Osteoblast (primary cell): ENCODE results near the gene SETDB1. TPM values are rescaled to one million over a fixed set of nuclear protein-coding genes. Genes with fewer than 3 reads are reported as not detected.
"Not testable (repeated sequence)": the region's sequence is repeated elsewhere in the genome, so short reads cannot be mapped to it uniquely, and the experiment has no call there.

ENCODE experiments used
- DNase-seq: peaks from one replicate; pipeline ENCODE4 v3.0.0; 2011; ENCODE audit warnings: low spot score, mixed read lengths; ENCODE audit not compliant: insufficient read length; ENCODE audit errors: missing footprints
- H2AFZ ChIP-seq: 2 replicates; pipeline ENCODE4 v1.6.0; 2011; ENCODE audit warnings: mild to moderate bottlenecking, low read length
- H3K27ac ChIP-seq: 2 replicates; pipeline ENCODE4 v1.5.1; 2011; ENCODE audit warnings: mild to moderate bottlenecking, low read depth, low read length, moderate library complexity
- H3K27me3 ChIP-seq: 2 replicates; pipeline ENCODE4 v1.6.0; 2012; ENCODE audit warnings: mild to moderate bottlenecking, control low read depth, inconsistent platforms, low read length, moderate library complexity; ENCODE audit not compliant: insufficient read depth
- H3K36me3 ChIP-seq: 2 replicates; pipeline ENCODE4 v1.5.1; 2011; ENCODE audit warnings: mild to moderate bottlenecking, low read length, control low read depth, moderate library complexity; ENCODE audit not compliant: insufficient read depth
- H3K4me1 ChIP-seq: 2 replicates; pipeline ENCODE4 v1.5.1; 2011; ENCODE audit warnings: mild to moderate bottlenecking, low read length, control low read depth, moderate library complexity; ENCODE audit not compliant: insufficient read depth
- H3K4me2 ChIP-seq: 2 replicates; pipeline ENCODE4 v1.6.0; 2011; ENCODE audit warnings: mild to moderate bottlenecking, low read length; ENCODE audit not compliant: insufficient read depth
- H3K4me3 ChIP-seq: fragments of 200-600 bp; sonication (generic); 3 replicates; pipeline ENCODE4 v1.5.1; 2012; ENCODE audit warnings: mild to moderate bottlenecking, low read length, inconsistent platforms; ENCODE audit not compliant: insufficient read depth
- H3K79me2 ChIP-seq: 2 replicates; pipeline ENCODE4 v1.6.0; 2012; ENCODE audit warnings: mild to moderate bottlenecking, low read length, control low read depth, inconsistent platforms; ENCODE audit not compliant: insufficient read depth
- H3K9me3 ChIP-seq: 2 replicates; pipeline ENCODE4 v1.5.1; 2011; ENCODE audit warnings: low read depth, low read length, control low read depth
- H4K20me1 ChIP-seq: 2 replicates; pipeline ENCODE4 v1.6.0; 2012; ENCODE audit warnings: mild to moderate bottlenecking, low read length, control low read depth; ENCODE audit not compliant: insufficient read depth
- total RNA-seq: library from RNA; depleted of rRNA; stranded (reverse); fragments of >200 nt; gene quantifications from 2 replicates; pipeline ENCODE4 v1.2.3, GENCODE V29; 2012
- TF ChIP-seq, protein P1 (sequence below): IDR thresholded peaks from 2 replicates; pipeline ENCODE4 v1.5.1; 2011; ENCODE audit warnings: mild to moderate bottlenecking, low read depth, low read length, moderate library complexity; ENCODE audit errors: extremely low read depth

The SETDB1 gene
- total RNA-seq, 1 donor, result 42.3 TPM

GRCh38 chr1:150888727-150889126 is 37.4 kb upstream of the SETDB1 start:
- Histone ChIP-seq H3K4me3 (no peak overlapping the region), H3K27me3 (no peaks in the 10 kb centered on the region), H3K27ac (no peak overlapping the region), H2AFZ (no peak overlapping the region), H3K4me1 (peaks cover 6% of the 10 kb centered on the region), H3K9me3 (no peaks in the 10 kb centered on the region), H3K79me2 (no peaks in the 10 kb centered on the region), H3K4me2 (no peak overlapping the region), H4K20me1 (no peaks in the 10 kb centered on the region), H3K36me3 (no peaks in the 10 kb centered on the region)
- TF ChIP-seq, protein P1, sequence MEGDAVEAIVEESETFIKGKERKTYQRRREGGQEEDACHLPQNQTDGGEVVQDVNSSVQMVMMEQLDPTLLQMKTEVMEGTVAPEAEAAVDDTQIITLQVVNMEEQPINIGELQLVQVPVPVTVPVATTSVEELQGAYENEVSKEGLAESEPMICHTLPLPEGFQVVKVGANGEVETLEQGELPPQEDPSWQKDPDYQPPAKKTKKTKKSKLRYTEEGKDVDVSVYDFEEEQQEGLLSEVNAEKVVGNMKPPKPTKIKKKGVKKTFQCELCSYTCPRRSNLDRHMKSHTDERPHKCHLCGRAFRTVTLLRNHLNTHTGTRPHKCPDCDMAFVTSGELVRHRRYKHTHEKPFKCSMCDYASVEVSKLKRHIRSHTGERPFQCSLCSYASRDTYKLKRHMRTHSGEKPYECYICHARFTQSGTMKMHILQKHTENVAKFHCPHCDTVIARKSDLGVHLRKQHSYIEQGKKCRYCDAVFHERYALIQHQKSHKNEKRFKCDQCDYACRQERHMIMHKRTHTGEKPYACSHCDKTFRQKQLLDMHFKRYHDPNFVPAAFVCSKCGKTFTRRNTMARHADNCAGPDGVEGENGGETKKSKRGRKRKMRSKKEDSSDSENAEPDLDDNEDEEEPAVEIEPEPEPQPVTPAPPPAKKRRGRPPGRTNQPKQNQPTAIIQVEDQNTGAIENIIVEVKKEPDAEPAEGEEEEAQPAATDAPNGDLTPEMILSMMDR, result no peak
- DNase-seq, result no peak

DNA sequence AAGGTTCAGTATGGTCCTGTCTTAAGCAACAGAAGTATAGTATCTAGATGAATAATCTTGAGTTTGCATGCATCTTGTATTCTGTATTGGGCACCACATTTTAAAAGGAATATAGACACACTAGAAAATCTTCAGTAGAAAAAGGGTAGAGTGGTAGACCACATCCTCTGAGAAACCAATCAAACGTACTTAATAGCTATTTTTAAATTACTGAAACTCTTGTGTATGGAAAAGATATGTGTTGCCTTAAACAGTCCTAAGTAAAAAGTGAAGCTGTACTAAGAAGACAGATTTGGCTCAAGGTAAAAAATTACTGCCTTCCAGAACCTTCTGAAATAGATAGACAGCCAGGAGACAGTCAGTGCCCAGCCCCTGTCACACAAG is 36.1 kb upstream of the SETDB1 start:
- H3K79me2 ChIP-seq, result no peaks in the 10 kb centered on the region
- H3K27ac ChIP-seq, result no peak overlapping the region
- no peaks in the 10 kb centered on the region for H4K20me1 ChIP-seq
- H3K4me1 ChIP-seq, result peaks cover 6% of the 10 kb centered on the region
- H3K27me3 ChIP-seq, result no peaks in the 10 kb centered on the region
- H3K4me3 ChIP-seq, result no peak overlapping the region
- DNase-seq, result no peak
- no peaks in the 10 kb centered on the region for H3K9me3 ChIP-seq
- H2AFZ ChIP-seq, result no peak overlapping the region
- no peak overlapping the region for H3K4me2 ChIP-seq
- no peaks in the 10 kb centered on the region for H3K36me3 ChIP-seq
- TF ChIP-seq, protein P1, result no peak

DNA sequence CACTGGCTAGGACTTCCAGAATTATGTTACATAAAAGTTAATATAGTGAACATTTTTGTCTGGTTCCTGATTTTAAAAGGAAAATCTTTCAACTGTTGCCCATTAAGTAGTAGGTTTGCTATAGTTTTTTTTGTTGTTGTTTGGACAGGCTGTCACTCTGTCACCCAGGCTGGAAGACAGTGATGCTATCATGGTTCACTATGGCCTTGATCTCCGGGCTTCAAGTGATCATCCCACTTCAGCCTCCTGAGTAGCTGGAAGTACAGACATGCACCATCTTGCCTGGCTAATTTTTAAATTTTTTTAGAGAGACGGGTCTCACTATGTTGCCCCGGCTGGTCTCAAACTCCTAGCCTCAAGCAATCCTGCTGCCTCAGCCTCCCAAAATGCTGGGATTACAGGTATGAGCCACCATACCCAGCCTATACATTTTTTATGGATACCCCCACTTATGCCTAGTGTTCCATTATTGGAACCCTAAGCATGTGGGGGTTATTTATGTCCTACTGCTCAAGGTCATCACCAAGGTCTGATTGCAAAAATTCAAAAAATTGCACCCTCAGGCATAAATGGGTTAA is 32.7 kb upstream of the SETDB1 start:
- peaks cover 7% of the 10 kb centered on the region for H3K4me1 ChIP-seq
- no peaks in the 10 kb centered on the region for H3K9me3 ChIP-seq
- TF ChIP-seq, protein P1, result no peak
- H4K20me1 ChIP-seq, result no peaks in the 10 kb centered on the region
- H3K36me3 ChIP-seq, result no peaks in the 10 kb centered on the region
- no peak for DNase-seq
- H3K4me3 ChIP-seq, result no peak overlapping the region
- no peak overlapping the region for H2AFZ ChIP-seq
- no peaks in the 10 kb centered on the region for H3K79me2 ChIP-seq
- no peaks in the 10 kb centered on the region for H3K27me3 ChIP-seq
- H3K4me2 ChIP-seq, result no peak overlapping the region
- no peak overlapping the region for H3K27ac ChIP-seq

GRCh38 chr1:150895618-150896017 is 30.5 kb upstream of the SETDB1 start:
- Histone ChIP-seq H3K79me2 (no peaks in the 10 kb centered on the region), H4K20me1 (no peaks in the 10 kb centered on the region), H3K27ac (no peak overlapping the region), H3K9me3 (no peaks in the 10 kb centered on the region), H3K36me3 (no peaks in the 10 kb centered on the region), H3K4me3 (no peak overlapping the region), H3K4me1 (peaks cover 7% of the 10 kb centered on the region), H3K4me2 (peak overlapping the region; percentile 28), H3K27me3 (no peaks in the 10 kb centered on the region), H2AFZ (peak overlapping the region; percentile 50)
- TF ChIP-seq, protein P1, result no peak
- DNase-seq, result peak; percentile 37

DNA sequence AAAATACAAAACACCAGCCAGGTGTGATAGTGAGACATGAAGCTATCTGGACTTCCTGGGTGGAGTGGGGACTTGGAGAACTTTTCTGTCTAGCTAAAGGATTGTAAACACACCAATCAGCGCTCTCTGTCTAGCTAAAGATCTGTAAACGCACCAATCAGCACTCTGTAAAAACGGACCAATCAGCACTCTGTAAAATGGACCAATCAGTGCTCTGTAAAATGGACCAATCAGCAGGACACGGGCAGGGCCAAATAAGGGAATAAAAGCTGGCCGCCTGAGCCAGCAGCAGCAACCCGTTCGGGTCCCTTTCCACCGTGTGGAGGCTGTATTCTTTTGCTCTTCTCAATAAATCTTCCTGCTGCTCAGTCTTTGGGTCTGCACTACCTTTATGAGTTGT is 26.4 kb upstream of the SETDB1 start:
- not testable (repeated sequence) for H3K4me2 ChIP-seq, H3K36me3 ChIP-seq, H3K9me3 ChIP-seq, H3K27ac ChIP-seq, H3K79me2 ChIP-seq, H3K4me1 ChIP-seq, H3K4me3 ChIP-seq, H3K27me3 ChIP-seq, H4K20me1 ChIP-seq, H2AFZ ChIP-seq, DNase-seq
